C1 segment of cervical spinal cord (tissue), 14 donors: ENCODE results near the gene CAMTA1.

ENCODE experiments used
- DNase-seq, 14 donors: peaks; one replicate each; lab custom pipeline; 2025; lab: John Stamatoyannopoulos, UW

CAMTA1 gene

GRCh38 chr1:7227654-7228053, 442.4 kb downstream of the CAMTA1 start:
- DNase-seq: no peak

GRCh38 chr1:7228252-7228961, 443.2 kb downstream of the CAMTA1 start:
- no peak for DNase-seq

- DNase-seq: no peak
Measured at GRCh38 chr1:7229186-7229585, 443.9 kb downstream of the CAMTA1 start.

- DNase-seq: no peak
Measured at GRCh38 chr1:7229696-7230631, 444.7 kb downstream of the CAMTA1 start.

GRCh38 chr1:7232441-7233236, 447.4 kb downstream of the CAMTA1 start:
- no peak for DNase-seq

- no peak for DNase-seq
Measured at GRCh38 chr1:7233237-7233540, 447.9 kb downstream of the CAMTA1 start.

- no peak for DNase-seq
Measured at GRCh38 chr1:7233646-7234470, 448.6 kb downstream of the CAMTA1 start.

GRCh38 chr1:7234471-7234755, 449.2 kb downstream of the CAMTA1 start:
- DNase-seq: no peak

GRCh38 chr1:7235871-7236517, 450.7 kb downstream of the CAMTA1 start:
- no peak for DNase-seq

GRCh38 chr1:7236844-7237515, 451.7 kb downstream of the CAMTA1 start:
- DNase-seq: no peak

GRCh38 chr1:7247158-7247557, 461.9 kb downstream of the CAMTA1 start:
- no peak for DNase-seq

- peak in 5 of 14 donors; percentile 5 to 45 (median 26) for DNase-seq
Measured at GRCh38 chr1:7247791-7248548, 462.7 kb downstream of the CAMTA1 start.

- DNase-seq: no peak
Measured at GRCh38 chr1:7248549-7249199, 463.4 kb downstream of the CAMTA1 start.

GRCh38 chr1:7249516-7249915, 464.3 kb downstream of the CAMTA1 start:
- no peak for DNase-seq

- no peak for DNase-seq
Measured at GRCh38 chr1:7250176-7250575, 464.9 kb downstream of the CAMTA1 start.

GRCh38 chr1:7250597-7251453, 465.6 kb downstream of the CAMTA1 start:
- no peak for DNase-seq

- DNase-seq: no peak
Measured at GRCh38 chr1:7251454-7251800, 466.2 kb downstream of the CAMTA1 start.

GRCh38 chr1:7252411-7253117, 467.3 kb downstream of the CAMTA1 start:
- DNase-seq: no peak
